GM18498 (cell line): ENCODE results near the gene VASN.
A peak's percentile ranks its signal among the peaks of the same experiment; 100 is the strongest.

Experiments used
- ATAC-seq: cut with Tn5 transposase; IDR thresholded peaks from one replicate; pipeline ENCODE4 v1.9.1; 2021; ENCODE audit warnings: mild to moderate bottlenecking, moderate library complexity; ENCODE audit not compliant: unreplicated experiment

The VASN gene

DNA sequence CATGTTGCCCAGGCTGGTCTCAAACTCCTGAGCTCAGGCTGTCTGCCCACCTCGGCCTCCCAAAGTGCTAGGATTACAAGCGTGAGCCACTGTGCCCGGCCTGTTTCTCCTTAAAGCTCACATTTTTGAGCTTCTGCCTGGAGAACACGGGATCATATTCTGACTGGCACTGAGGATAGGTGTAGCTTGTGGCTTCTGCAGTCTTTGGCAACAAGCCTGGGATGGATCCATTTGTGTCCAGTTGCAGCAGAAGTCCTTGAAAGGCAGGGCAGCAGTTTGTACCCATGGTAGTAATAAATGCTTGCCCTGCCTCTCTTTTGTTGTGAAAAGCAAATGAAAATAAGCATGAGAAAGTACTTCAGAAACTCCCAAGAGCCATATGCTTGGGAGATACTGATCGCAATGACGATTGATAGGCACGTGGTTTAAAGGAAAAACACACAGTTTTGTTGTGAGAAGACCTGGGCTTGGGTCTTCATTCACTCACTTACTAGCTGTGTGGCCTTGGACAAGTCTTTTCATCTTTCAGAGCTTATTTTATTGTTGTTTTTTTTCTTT lies 47.8 kb downstream of the VASN start:
- no peak for ATAC-seq

DNA sequence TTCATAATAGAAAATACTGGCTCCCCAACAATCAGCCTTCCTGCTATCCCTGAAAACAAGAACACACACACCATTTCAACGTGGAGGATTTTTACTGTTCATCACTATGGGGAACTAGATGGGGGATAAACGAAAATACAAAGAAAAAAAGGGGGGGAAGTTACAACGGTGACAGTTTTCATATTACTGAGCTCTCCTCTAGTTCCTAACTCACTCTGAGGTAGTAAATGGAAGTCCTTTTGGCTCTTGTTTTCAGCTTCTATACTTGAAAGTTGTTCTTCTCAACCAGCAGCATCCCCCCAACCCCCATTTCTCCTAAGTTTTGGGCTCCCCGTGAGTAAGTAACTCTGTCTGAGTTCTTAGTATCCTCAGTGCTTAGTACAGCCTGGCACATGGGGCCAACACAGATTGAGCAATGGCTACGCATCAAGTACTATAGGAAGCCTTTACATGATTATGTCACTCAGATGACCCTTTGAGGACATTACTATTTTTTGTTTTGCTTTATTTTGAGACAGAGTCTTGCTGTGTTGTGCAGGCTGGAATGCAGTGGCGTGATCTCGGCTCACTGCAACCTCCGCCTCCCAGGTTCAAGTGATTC lies 49.0 kb downstream of the VASN start:
- ATAC-seq, result no peak

DNA sequence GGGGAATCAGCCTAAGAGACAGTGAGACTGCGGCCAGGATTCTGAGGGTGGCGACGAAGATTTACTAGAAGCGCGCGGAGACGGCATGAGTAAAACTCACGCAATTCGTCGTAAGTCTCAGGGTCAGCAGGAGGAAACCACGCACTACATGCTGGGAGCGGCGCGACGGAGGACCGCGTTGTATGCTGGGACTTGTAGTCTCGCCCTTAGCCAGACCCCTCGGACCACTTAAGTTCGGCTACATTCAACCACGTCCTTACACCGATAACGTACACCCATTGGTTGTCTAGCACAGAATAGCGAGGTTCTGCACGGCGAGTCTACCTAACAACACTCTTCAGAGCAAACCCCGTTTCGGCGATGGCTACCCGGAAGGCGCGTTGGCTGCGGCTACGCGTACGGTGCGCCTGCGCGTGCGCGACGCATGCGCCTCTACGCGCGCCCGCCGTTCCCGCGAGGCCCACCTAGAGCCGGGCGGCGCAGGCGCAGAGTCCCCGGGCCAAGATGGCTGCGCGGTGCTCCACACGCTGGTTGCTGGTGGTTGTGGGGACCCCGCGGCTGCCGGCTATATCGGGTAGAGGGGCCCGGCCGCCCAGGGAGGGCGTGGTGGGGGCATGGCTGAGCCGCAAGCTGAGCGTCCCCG lies 53.9 kb downstream of the VASN start, which contains the start of gene DNAJA3:
Gene DNAJA3 (plus strand): TSS at position 491 of the 643 bp plus-strand sequence. CDS start 14 bp downstream, at position 505.
- ATAC-seq, result peak; percentile 89

DNA sequence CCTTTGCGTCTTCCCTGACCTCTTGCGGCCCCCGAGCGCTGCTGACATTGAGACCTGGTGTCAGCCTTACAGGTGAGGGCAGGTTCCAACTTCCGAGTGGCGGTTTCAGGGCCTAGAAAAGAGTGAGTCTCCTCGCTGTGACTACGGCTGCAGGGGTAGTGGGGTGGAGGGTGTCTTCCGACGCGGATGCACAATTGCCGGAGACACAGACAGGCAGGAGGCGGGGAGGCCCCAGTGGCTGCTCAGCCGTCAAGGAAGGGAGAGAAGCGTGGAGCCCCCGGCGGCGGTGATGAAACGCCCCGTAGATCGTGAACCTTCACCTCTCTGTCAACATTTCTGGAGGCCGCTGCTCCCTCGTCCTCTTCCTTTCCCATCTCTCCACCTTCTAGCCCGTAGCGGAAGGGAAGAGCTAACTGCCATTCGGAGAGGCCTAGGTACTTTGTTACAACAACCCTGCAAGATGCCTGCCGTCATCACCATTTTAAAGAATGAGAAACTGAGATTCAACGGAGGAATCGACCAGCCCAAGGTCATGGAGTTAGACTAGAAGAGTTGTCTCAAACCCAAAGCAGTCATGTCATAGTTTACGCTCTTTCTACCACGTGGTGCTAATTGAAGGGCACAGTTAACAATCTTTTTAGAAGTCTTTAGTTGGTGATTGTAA lies 54.5 kb downstream of the VASN start:
- ATAC-seq, result peak; percentile 34

DNA sequence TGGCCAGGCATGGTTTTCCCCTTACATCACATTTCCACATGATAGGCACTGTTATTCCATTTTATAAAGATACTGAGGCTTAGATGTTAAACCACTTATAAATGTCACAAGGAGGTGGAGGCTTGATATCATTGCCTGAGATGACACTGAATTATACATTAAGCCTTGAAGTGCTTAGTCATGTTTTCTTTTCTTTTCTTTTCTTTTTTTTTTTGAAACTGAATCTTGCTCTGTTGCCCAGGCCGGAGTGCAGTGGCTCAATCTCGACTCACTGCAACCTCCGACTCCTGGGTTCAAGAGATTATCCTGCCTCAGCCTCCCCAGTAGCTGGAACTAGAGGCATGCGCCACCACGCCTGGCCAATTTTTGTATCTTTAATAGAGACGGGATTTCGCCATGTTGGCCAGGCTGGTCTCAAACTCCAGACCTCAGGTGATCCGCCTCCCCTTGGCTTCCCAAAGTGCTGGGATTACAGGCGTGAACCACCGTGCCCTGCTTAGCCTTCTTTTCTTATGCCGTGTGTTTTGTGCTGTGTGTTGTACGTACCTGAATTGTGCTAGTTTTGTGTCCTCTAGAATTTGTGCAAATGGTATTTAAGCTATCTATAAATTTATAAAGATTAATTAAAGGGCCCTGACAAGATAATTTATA lies 55.2 kb downstream of the VASN start:
- no peak for ATAC-seq

DNA sequence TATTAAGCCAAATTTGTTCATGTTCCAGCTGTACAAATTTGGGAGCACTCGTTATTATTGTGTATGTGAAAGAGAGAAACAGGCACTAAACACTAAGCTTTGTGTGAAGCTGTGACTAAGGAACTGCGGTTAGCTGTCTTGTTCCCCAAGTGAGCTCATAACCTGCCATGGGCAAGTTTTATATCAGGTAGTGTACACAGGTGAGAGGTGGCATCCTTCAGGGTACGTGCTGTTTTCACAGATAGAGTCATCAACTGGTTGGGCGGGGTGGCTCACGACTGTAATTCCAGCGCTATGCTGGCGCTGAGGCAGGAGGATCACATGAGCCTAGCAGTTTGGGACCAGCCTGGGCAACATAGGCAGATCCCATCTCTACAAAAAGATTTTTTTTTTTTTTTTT lies 56.9 kb downstream of the VASN start:
- no peak for ATAC-seq

DNA sequence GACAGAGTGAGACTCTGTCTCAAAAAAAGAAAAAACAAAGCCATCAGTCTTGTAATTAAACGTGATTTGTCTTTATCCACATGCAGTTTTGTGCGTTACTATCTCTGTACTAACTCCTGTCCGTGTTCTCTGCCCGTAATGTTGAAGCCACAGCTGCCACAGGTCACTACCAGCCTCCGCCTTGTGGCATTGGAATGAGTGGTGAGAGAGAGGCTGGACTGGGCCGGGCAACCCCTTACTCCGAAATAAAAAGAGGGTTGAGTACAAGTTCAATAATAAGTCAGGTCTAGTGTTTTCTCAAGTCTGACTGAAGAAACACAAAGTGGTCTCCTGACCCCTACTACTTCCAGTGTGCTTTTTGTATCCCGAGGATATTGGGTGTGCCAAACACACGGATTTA lies 59.4 kb downstream of the VASN start:
- no peak for ATAC-seq
